HepG2 (cell line): ENCODE results near the gene SDF2. TPM values are rescaled to one million over a fixed set of nuclear protein-coding genes. Genes with fewer than 3 reads are reported as not detected.

ENCODE experiments used
- CBX2 ChIP-seq, 2 experiments: fragments of 200-600 bp in 1 of 2; sonication (generic); formaldehyde crosslinking in 1 of 2; IDR thresholded peaks; 2 replicates each; pipeline versions ENCODE4 v1.7.0 to v1.8.1; 2018 to 2022; ENCODE audit warnings: low read depth in 2 of 2, low read length in 1 of 2, mild to moderate bottlenecking in 1 of 2, missing genetic modification reagents in 1 of 2
- GPN1 ChIP-seq: sonication (generic); formaldehyde crosslinking; IDR thresholded peaks from 2 replicates; pipeline ENCODE4 v1.5.1; 2020; ENCODE audit warnings: missing genetic modification reagents, borderline replicate concordance
- HCFC1 ChIP-seq: fragments of 150-350 bp; IDR thresholded peaks from 2 replicates; pipeline ENCODE4 v1.6.1; 2014; ENCODE audit warnings: low read depth, low read length
- JUND ChIP-seq: sonication (generic); formaldehyde crosslinking; IDR thresholded peaks from 2 replicates; pipeline ENCODE4 v1.8.0; 2022; ENCODE audit warnings: mild to moderate bottlenecking, missing genetic modification reagents
- KLF15 ChIP-seq: sonication (generic); formaldehyde crosslinking; IDR thresholded peaks from 2 replicates; pipeline ENCODE4 v1.8.1; 2023; ENCODE audit warnings: borderline replicate concordance, mild to moderate bottlenecking, inconsistent platforms, missing genetic modification reagents, mixed read lengths
- NR2F1 ChIP-seq, 2 experiments: fragments of 450-650 bp in 1 of 2; formaldehyde crosslinking in 1 of 2; IDR thresholded peaks; 2 replicates each; pipeline versions ENCODE4 v1.5.0 to v1.6.1; 2016 to 2020; ENCODE audit warnings: mild to moderate bottlenecking in 1 of 2, missing compliant biosample characterization in 1 of 2, missing genetic modification reagents in 1 of 2, moderate library complexity in 1 of 2
- PHF20 ChIP-seq: sonication (generic); formaldehyde crosslinking; IDR thresholded peaks from 2 replicates; pipeline ENCODE4 v1.5.0; 2020; ENCODE audit warnings: mild to moderate bottlenecking, missing genetic modification reagents
- PLSCR1 ChIP-seq: sonication (generic); formaldehyde crosslinking; IDR thresholded peaks from 2 replicates; pipeline ENCODE4 v1.5.0; 2020; ENCODE audit warnings: missing genetic modification reagents, mild to moderate bottlenecking, borderline replicate concordance
- POLR2A ChIP-seq, 2 experiments: IDR thresholded peaks; 2 replicates each; pipeline ENCODE4 v1.6.1; 2011; ENCODE audit warnings: low read depth in 2 of 2, low read length in 2 of 2, mild to moderate bottlenecking in 1 of 2, moderate library complexity in 1 of 2; ENCODE audit not compliant: insufficient read depth in 1 of 2
- ZNF143 ChIP-seq: sonication (generic); formaldehyde crosslinking; IDR thresholded peaks from 2 replicates; pipeline ENCODE4 v1.4.0; 2020; ENCODE audit warnings: missing genetic modification reagents
- ZNF296 ChIP-seq: sonication (generic); formaldehyde crosslinking; conservative IDR thresholded peaks from 2 replicates; pipeline ENCODE4 v1.5.0; 2020; ENCODE audit warnings: mild to moderate bottlenecking, missing genetic modification reagents
- ZNF446 ChIP-seq: sonication (generic); formaldehyde crosslinking; IDR thresholded peaks from 2 replicates; pipeline ENCODE4 v1.5.0; 2020; ENCODE audit warnings: mild to moderate bottlenecking, missing genetic modification reagents
- ZNF580 ChIP-seq: IDR thresholded peaks from 2 replicates; pipeline ENCODE4 v1.6.1; 2016; ENCODE audit warnings: low read depth, borderline replicate concordance
- ZNF619 ChIP-seq: sonication (generic); formaldehyde crosslinking; IDR thresholded peaks from 2 replicates; pipeline ENCODE4 v1.4.0; 2020; ENCODE audit warnings: mild to moderate bottlenecking, missing genetic modification reagents
- ZNF687 ChIP-seq: sonication (generic); formaldehyde crosslinking; IDR thresholded peaks from 2 replicates; pipeline ENCODE4 v1.5.1; 2020; ENCODE audit warnings: mild to moderate bottlenecking, missing genetic modification reagents, moderate library complexity
- ZNF784 ChIP-seq: sonication (generic); formaldehyde crosslinking; IDR thresholded peaks from 2 replicates; pipeline ENCODE4 v1.5.1; 2020; ENCODE audit warnings: missing genetic modification reagents, mild to moderate bottlenecking, borderline replicate concordance
- polyA plus RNA-seq, 8 experiments: library from polyadenylated mRNA; depleted of rRNA in 3 of 8; stranded (reverse) in 7 of 8; unstranded in 1 of 8; fragments of >200 nt; fragmentation: Illumina TruSeq in 4 of 8; extraction: Trizol in 4 of 8; gene quantifications; 2 replicates each; pipeline versions ENCODE4 v1.2.1 to v1.2.3, GENCODE V29; 2011 to 2016; ENCODE audit warnings: low read depth in 4 of 8, missing spikeins in 1 of 8, mixed read lengths in 1 of 8; ENCODE audit not compliant: insufficient read depth in 1 of 8
- total RNA-seq, 5 experiments: library from RNA; depleted of rRNA; stranded (reverse); fragments of >200 nt; fragmentation: Illumina TruSeq; extraction: Trizol; gene quantifications; 2 replicates each; pipeline ENCODE4 v1.2.3, GENCODE V29; 2016; ENCODE audit warnings: low read depth in 1 of 5
- TF ChIP-seq, protein P1 (sequence below): sonication (generic); formaldehyde crosslinking; IDR thresholded peaks from 2 replicates; pipeline ENCODE4 v1.4.0; 2020; ENCODE audit warnings: mild to moderate bottlenecking, missing genetic modification reagents

The SDF2 gene
- total and polyA plus RNA-seq, 2 of the 13 experiments (the other 11 are each of a cell fraction or from before 2014, with no cell fraction given), result 58.2 to 58.4 TPM

- TF ChIP-seq ZNF687 (CRISPR knock-in tag) (peak; percentile 97), PHF20 (CRISPR knock-in tag) (no peak), CBX2 (IDR thresholded peaks at IDR 0.05; ENCODE audit: low read depth, low read length) (no peak), CBX2 (CRISPR knock-in tag; IDR thresholded peaks at IDR 0.05; ENCODE audit: low read depth) (no peak), ZNF580 (CRISPR knock-in tag) (no peak), ZNF143 (CRISPR knock-in tag) (peak; percentile 46), ZNF784 (no peak), ZNF446 (CRISPR knock-in tag) (peak; percentile 27; the same call in 1 of the 2 replicates), ZNF619 (CRISPR knock-in tag) (no peak), NR2F1 (CRISPR knock-in tag; IDR thresholded peaks at IDR 0.05) (no peak), POLR2A (IDR thresholded peaks at IDR 0.05; ENCODE audit: insufficient read depth in 1 of 2, low read depth in 2 of 2, low read length in 2 of 2) (peak; percentile 92 to 97), KLF15 (CRISPR knock-in tag) (no peak; the same call in 1 of the 2 replicates), HCFC1 (no peak), GPN1 (CRISPR knock-in tag) (no peak), JUND (CRISPR knock-in tag) (no peak), PLSCR1 (CRISPR knock-in tag) (no peak), ZNF296 (CRISPR knock-in tag) (no peak)
- TF ChIP-seq, protein P1, sequence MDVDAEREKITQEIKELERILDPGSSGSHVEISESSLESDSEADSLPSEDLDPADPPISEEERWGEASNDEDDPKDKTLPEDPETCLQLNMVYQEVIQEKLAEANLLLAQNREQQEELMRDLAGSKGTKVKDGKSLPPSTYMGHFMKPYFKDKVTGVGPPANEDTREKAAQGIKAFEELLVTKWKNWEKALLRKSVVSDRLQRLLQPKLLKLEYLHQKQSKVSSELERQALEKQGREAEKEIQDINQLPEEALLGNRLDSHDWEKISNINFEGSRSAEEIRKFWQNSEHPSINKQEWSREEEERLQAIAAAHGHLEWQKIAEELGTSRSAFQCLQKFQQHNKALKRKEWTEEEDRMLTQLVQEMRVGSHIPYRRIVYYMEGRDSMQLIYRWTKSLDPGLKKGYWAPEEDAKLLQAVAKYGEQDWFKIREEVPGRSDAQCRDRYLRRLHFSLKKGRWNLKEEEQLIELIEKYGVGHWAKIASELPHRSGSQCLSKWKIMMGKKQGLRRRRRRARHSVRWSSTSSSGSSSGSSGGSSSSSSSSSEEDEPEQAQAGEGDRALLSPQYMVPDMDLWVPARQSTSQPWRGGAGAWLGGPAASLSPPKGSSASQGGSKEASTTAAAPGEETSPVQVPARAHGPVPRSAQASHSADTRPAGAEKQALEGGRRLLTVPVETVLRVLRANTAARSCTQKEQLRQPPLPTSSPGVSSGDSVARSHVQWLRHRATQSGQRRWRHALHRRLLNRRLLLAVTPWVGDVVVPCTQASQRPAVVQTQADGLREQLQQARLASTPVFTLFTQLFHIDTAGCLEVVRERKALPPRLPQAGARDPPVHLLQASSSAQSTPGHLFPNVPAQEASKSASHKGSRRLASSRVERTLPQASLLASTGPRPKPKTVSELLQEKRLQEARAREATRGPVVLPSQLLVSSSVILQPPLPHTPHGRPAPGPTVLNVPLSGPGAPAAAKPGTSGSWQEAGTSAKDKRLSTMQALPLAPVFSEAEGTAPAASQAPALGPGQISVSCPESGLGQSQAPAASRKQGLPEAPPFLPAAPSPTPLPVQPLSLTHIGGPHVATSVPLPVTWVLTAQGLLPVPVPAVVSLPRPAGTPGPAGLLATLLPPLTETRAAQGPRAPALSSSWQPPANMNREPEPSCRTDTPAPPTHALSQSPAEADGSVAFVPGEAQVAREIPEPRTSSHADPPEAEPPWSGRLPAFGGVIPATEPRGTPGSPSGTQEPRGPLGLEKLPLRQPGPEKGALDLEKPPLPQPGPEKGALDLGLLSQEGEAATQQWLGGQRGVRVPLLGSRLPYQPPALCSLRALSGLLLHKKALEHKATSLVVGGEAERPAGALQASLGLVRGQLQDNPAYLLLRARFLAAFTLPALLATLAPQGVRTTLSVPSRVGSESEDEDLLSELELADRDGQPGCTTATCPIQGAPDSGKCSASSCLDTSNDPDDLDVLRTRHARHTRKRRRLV, result 0 out of 2 replicates have a peak, but pooled peaks have one; percentile 11
These were observed 49.4 kb upstream of the SDF2 start (continued) for GRCh38 chr17:28710861-28711722.
